Lung (tissue), 12 donors: Measurements from ENCODE around the gene ATP12A. TPM values are rescaled to one million over a fixed set of nuclear protein-coding genes. Genes with fewer than 3 reads are reported as not detected.

Experiments
- ATAC-seq: fragments of 200-7000 bp; cut with Tn5 transposase; one replicate; pipeline ENCODE4 v1.9.1; 2020; ENCODE audit warnings: moderate number of reproducible peaks; ENCODE audit not compliant: insufficient read depth, low FRiP score
- DNase-seq, 3 donors: peaks; one replicate each; pipeline ENCODE4 v3.0.0-alpha.2; 2013 to 2017
- H3K27ac ChIP-seq, 2 donors: one replicate each; pipeline ENCODE4 v1.5.1; 2013; ENCODE audit warnings: mild to moderate bottlenecking in 2 of 2, moderate library complexity in 2 of 2, control low read depth in 1 of 2, inconsistent platforms in 1 of 2, low read depth in 1 of 2, low read length in 1 of 2
- H3K27me3 ChIP-seq, 3 donors: one replicate each; pipeline ENCODE4 v1.5.1; 2013; ENCODE audit warnings: low read length in 2 of 3; ENCODE audit not compliant: control insufficient read depth in 3 of 3, insufficient read depth in 3 of 3
- H3K36me3 ChIP-seq, 4 donors: one replicate each; pipeline ENCODE4 v1.5.1; 2013; ENCODE audit warnings: low read length in 4 of 4, mild to moderate bottlenecking in 1 of 4, moderate library complexity in 1 of 4; ENCODE audit not compliant: control insufficient read depth in 4 of 4, insufficient read depth in 4 of 4
- H3K4me1 ChIP-seq, 5 donors: one replicate each; pipeline ENCODE4 v1.5.1; 2013; ENCODE audit warnings: low read length in 5 of 5, mild to moderate bottlenecking in 2 of 5, moderate library complexity in 1 of 5; ENCODE audit not compliant: control insufficient read depth in 5 of 5, insufficient read depth in 5 of 5
- H3K4me3 ChIP-seq: one replicate; pipeline ENCODE4 v1.5.1; 2013; ENCODE audit warnings: mild to moderate bottlenecking, control low read depth, moderate library complexity
- H3K9ac ChIP-seq, 2 donors: one replicate each; pipeline ENCODE4 v1.5.1; 2013; ENCODE audit warnings: low read length in 2 of 2, control low read depth in 1 of 2; ENCODE audit not compliant: insufficient read depth in 1 of 2
- H3K9me3 ChIP-seq, 4 donors: one replicate each; pipeline ENCODE4 v1.5.1; 2013; ENCODE audit warnings: low read length in 3 of 4, mild to moderate bottlenecking in 1 of 4, moderate library complexity in 1 of 4; ENCODE audit not compliant: control insufficient read depth in 4 of 4, insufficient read depth in 3 of 4
- WGBS, 2 donors: extraction: QIAGEN DNeasy Blood & Tissue Kit; methylation state at CpG; one replicate each; pipeline ENCODE4 v1.1.7; 2013; 5-methylcytosine and 5-hydroxymethylcytosine counted together
- polyA plus RNA-seq, 2 donors: library from polyadenylated mRNA; stranded (reverse); fragments of 200-250 nt; gene quantifications; one replicate each; pipeline ENCODE4 v1.2.1, GENCODE V29; 2013
- total RNA-seq, 2 donors: library from RNA; depleted of rRNA in 1 of 2; stranded (reverse); fragments of >200 nt in 1 of 2; gene quantifications; one replicate each; pipeline ENCODE4 v1.2.1, GENCODE V29; 2014 to 2021
- TF ChIP-seq, protein P1 (sequence below): IDR thresholded peaks from 2 replicates; pipeline ENCODE4 v1.5.1; 2012; ENCODE audit warnings: mild to moderate bottlenecking; ENCODE audit errors: control extremely low read depth, extremely low read depth
- donor health status: control.
- donor health status: control.
- donor health status: Bipolar disorder and iron deficiency.
- donor health status: healthy.
- donor health status: DM: yes; HTN: yes; CAD: no.

The ATP12A gene
- total and polyA plus RNA-seq, 4 donors = 0.40 to 11.7 (median 2.2) TPM

DNA sequence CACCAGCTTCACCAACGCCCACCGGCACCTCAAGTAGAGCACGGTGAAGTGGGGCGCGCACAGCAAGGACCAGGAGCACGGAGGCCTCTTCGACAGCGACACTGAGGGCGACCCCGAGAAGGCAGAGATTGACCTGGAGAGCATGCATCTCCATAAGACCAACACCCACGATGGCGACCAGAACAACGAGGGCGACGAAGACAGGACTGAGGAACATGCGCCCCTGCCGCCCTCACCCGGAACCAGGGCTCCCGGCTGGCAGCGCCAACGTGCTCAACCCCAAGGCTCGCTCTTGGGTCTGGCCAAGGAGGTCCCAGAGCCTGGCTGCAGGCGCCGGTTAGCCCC is 65.3 kb downstream of the ATP12A start:
- TF ChIP-seq, protein P1, sequence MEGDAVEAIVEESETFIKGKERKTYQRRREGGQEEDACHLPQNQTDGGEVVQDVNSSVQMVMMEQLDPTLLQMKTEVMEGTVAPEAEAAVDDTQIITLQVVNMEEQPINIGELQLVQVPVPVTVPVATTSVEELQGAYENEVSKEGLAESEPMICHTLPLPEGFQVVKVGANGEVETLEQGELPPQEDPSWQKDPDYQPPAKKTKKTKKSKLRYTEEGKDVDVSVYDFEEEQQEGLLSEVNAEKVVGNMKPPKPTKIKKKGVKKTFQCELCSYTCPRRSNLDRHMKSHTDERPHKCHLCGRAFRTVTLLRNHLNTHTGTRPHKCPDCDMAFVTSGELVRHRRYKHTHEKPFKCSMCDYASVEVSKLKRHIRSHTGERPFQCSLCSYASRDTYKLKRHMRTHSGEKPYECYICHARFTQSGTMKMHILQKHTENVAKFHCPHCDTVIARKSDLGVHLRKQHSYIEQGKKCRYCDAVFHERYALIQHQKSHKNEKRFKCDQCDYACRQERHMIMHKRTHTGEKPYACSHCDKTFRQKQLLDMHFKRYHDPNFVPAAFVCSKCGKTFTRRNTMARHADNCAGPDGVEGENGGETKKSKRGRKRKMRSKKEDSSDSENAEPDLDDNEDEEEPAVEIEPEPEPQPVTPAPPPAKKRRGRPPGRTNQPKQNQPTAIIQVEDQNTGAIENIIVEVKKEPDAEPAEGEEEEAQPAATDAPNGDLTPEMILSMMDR = no peak
- Histone ChIP-seq H3K27ac (no peak overlapping the region), H3K9ac (no peak overlapping the region), H3K27me3 (peaks cover 17 to 52% (median 27%) of the 10 kb centered on the region in 3 donors), H3K9me3 (peaks cover 0 to 2% (median 0%) of the 10 kb centered on the region in 4 donors), H3K36me3 (no peaks in the 10 kb centered on the region), H3K4me3 (no peak overlapping the region), H3K4me1 (peaks cover 0 to 28% (median 4%) of the 10 kb centered on the region in 5 donors)
- WGBS, 2 donors = 45 to 47% methylated on average over 24 of the region's 24 CpGs
- no peak for DNase-seq
- ATAC-seq = no peak

DNA sequence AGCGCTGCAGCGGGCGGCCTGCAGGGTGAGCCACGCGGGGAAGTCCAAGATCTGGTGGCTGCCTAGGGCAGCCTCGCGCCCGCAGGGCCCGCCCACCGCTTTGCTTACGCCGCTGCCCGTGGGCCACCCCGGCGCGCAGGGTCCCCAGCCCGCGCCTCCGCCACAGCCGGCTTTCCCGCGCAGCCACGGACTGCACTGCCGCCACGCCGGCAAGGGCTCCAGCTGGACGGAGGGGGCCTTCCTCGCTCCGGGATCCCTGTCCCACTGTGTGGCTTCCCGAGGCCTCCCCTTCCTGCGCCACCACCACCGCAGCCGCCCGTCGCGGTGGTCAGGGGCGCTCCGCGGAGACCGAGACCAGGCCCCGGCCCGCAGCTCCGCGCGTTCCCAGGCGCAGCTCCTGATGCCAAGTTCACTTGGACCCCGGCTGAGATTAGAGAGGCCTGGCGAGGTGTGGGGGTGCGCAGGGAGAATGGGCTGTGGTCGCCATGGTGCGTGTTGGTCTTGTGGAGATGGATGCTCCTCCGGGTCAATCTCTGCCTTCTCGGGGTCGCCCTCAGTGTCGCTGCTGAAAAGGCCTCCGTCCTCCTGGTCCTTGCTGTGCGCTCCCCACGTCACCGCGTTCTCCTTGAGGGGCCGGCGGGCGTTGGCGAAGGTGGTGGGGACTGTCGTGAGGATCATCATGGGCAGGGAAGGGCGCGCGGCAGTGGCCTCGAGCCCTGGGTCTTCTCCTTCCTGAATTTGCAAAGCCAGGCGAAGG is 65.8 kb downstream of the ATP12A start:
- Histone ChIP-seq H3K36me3 (no peaks in the 10 kb centered on the region), H3K9me3 (peaks cover 0 to 2% (median 0%) of the 10 kb centered on the region in 4 donors), H3K9ac (no peak overlapping the region), H3K27me3 (peaks cover 17 to 55% (median 32%) of the 10 kb centered on the region in 3 donors), H3K4me3 (no peak overlapping the region), H3K4me1 (peaks cover 0 to 28% (median 4%) of the 10 kb centered on the region in 5 donors), H3K27ac (no peak overlapping the region)
- DNase-seq (peak in 1 of 3 donors; percentile 10), ATAC-seq (no peak)
- WGBS, 2 donors = 4 to 10% methylated on average over 47 to 70 of the region's 70 CpGs
- TF ChIP-seq, protein P1 = no peak

DNA sequence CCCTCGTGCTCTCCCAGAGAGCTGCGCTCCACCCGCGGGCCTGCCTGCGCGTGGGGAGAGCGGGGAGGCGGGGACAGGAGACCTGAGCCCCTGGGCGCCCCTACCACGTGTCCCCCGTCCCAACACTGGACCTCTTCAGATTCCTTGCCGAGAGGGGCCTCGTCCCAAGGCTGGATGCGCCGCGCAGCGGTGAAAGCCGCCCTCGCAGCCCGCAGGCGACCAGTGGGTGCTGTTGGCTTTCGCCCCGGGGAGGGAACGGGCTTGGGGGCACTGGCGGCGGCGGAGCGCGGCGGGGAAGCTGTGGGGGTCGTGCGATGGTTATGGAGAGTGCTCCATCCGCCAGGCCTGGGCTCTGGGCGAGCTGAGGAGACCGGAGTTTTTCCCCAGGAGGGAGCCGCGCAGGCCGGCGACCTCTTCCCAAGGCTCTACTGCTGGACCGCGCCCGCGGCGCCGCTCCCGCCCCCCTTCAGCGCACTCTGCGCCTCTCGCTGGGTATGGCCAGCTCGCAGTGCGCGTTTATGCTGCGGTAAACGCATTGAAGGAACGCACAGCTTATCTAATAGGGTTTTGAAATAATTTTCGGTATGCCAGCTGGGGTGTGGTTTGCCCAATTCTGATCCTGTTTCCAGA is 66.5 kb downstream of the ATP12A start:
- Histone ChIP-seq H3K9me3 (peaks cover 0 to 2% (median 0%) of the 10 kb centered on the region in 4 donors), H3K4me3 (no peak overlapping the region), H3K4me1 (peaks cover 0 to 28% (median 4%) of the 10 kb centered on the region in 5 donors), H3K27me3 (peaks cover 17 to 55% (median 32%) of the 10 kb centered on the region in 3 donors), H3K36me3 (no peaks in the 10 kb centered on the region), H3K9ac (no peak overlapping the region), H3K27ac (no peak overlapping the region)
- ATAC-seq (no peak), DNase-seq (peak; percentile 23 to 47 (median 36))
- 0 to 2% methylated on average over 51 to 56 of the region's 56 CpGs for WGBS, 2 donors
- TF ChIP-seq, protein P1 = no peak
